ENCODE data around the gene ZNF407.

Gene ZNF407

DNA sequence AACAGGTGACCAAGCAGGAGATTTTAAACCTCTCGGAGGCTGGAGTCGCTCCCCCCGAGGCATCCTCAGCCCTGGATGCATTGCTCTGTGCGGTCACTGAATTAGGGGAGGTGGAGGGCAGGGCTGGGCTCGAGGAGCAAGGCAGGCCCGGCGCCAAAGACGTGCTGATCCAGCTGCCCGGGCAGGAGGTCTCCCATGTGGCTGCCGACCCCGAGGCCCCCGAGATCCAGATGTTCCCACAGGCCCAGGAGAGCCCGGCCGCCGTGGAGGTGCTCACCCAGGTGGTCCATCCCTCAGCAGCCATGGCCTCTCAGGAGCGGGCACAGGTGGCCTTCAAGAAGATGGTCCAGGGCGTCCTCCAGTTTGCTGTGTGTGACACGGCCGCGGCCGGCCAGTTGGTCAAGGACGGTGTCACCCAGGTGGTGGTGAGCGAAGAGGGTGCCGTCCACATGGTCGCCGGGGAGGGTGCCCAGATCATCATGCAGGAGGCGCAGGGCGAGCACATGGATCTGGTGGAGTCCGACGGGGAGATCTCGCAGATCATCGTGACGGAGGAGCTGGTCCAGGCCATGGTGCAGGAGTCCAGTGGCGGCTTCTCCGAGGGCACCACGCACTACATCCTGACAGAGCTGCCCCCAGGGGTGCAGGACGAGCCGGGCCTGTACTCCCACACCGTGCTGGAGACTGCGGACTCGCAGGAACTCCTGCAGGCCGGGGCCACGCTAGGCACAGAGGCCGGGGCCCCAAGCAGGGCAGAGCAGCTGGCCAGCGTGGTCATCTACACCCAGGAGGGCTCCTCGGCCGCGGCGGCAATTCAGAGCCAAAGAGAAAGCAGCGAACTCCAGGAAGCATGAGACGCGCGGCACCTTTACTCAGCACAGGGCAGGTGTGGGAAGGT is 466.2 kb downstream of the ZNF407 start:
- no peak for DNase-seq

DNA sequence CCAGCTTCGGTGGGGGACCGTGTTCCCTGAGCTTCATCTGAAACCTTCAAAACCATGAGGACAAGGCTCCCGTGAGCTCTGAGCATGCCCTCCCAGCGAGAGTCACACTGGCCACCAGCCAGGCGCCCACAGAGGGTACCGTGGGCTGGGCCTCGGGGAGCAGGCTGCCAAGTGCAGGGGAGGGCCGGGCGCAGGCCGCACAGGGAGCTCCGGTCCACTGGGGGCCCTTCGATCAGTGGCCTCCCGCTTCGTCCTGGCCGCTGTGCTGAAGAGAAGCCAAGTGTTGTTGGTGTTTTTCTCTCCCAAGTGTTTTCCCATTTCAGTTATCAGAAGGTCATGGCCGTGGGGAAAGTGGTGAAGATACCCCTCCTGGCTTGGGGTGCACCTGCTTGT is 466.8 kb downstream of the ZNF407 start:
- no peak for DNase-seq

DNA sequence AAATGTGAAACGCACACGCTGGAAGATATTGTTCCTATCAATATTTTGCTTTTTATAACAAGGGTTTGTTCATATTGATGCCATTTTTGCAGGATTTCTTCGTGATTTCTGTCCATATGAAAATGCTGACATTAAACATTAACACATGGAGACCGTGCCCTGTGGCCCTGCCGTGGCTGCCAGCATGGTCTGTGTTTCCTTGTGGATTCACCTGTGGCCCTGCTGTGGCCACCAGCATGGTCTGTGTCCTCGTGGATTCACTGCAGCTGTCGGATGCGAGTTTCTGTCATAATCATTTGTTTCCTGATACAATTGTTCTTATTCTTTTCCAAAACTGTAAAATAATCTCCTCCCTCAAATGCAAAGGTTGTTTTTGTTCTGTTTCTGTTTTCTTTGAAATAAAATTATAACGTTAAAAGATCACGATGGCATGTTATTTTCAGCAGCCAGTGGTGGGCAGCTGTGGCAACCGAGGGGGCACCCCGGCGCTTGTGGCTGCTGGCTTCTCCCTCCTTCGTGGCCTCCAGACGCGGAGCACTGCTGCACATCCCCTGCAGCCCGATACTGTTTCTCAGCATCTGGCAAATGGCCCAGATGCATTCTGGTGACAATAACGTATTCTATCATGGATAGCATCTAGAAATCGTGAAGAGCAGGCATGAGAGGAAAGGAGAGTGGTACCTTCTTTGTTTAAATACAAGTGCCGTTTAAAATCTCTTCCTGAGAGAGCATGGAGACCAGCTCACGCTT is 467.8 kb downstream of the ZNF407 start:
- DNase-seq: no peak

DNA sequence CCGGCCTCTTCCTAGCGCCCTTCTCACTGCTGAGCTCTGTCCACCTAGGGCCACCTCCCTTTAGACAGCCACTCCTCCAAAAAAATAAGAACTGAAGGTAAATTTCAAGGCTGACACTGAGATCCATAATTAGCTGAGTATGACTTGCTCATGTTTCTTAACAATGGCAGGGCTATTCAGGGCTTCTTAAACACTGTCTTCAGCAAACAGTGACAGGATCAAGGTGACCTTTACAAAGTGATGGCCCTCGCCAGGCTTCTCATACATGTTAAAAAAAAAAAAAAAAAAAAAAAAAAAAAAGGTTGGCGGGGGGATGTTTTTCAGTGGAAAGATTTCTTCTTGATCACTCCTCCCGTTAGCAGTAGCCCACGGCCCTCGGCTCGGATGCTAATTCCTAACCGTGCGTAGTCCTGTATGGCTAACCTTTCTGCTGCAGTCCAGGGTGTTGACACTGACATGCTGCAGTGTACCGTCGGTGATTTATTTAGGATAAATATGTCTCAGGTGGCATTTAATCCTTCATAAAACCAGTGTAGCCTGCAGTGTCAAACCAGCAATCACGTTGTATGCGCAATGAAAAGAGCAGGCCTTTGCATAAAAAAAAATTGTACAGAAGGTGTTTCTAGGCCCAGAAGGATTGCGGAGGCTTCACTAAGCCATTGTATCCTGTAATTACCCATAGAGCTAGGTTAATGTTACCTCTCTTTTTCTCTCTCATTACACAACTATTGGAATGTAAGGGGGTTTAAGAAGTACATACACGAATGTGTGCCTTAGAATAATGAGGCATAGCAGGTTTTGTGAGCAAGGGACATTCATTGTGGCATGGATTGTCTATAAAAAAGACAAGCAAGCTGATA is 468.6 kb downstream of the ZNF407 start:
- no peak for DNase-seq

DNA sequence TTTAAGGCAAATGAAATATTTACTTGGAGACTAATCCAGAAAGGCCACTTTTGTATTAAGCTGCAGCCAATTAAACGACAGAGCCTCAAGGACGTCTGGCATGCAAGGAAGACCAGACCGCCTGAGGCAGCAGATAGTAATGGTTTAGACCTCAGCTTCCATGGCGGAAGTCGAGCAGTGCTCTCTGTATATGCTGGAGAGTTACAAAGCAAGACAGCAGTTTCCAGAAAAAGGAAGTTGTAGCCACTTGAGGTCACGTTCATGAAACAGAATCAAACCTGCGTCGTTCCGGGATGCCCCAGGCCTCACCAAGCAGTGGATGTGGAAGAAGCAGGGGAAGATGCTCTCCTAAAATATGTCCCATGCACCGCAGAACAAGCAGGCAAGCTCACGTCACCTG is 469.3 kb downstream of the ZNF407 start:
- no peak for DNase-seq

DNA sequence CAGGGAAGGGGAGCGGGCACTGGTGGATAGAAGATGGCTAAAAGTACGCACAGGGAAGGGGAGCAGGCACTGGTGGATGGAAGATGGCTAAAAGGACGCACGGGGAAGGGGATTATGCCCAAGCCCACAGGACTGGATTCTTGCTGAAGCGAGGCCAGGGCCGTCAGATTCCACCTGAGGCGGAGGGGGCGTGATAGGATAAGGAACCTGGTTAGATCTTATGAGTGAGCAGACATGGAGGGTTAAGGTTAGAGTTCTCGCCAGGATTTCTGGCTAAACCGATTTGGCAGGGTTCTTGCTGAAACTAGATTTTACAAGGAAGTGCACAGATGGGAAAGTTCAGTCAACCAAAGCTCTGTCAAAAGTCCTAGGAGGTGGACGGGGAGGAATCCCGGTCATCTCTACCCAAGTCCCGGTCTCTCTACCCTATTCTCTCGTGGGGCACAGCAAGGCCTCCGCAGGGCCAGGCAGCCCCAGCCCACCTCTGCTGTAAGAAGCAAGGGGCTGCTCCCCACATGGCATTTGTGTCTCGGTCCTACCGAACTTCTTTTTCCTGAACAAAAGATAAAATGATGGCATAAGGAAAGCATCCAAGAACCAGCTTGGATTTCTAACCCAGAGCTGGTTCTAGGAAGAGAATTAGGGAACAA is 470.5 kb downstream of the ZNF407 start:
- no peak for DNase-seq

DNA sequence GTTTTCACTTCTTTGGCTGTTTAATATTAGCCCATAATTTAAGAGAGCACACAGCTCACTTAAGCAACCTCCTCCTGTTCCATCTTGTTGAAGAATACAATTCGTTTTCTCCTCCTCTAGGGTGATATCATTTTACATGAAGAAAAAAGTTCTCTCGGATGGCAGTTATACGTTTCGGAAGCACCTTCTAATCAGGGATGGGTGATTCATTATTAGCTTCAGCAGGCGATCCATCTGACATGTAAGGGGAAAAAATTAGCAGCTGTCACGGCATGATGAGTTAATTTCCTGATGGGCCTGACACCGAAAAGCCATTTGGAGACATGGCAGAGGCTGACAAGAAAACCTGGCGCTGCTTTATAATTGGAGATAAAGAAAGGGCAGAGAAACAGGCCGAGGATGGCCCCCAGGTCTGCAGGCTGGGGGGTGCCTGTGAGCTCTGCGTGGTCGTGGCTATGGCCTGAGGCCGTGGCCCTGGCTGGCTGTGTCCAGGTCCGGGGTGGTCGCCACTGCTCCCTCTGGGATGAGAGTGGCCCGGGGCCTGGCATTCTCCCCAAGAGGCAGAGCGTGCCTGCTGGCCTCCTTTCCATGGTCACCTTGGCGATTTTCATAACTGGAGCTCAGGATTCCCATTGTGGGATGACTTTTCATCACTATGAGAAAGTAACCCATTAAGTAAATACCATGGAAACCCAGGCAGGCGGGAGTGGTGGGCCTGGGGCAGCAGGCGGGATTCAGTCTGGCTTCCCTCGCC is 471.2 kb downstream of the ZNF407 start:
- DNase-seq: no peak

DNA sequence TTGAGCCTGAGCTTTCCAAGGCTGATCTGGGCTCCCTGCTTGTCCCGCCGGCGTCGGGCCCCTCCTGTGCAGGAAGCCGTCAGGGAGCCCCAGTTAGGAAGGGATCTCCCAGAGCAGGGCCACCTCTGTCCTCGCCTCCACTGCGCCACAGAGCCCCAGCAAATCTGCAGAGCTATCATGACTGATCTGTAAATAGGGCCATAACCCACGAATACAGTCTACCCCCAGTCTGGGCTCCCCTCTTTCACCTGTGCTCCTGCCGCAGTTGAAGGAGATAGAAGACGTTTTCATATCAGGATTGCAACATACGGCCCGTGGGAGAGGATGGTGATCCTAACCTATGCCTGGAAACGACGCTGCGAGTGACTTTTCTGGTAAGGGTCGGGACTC is 472.6 kb downstream of the ZNF407 start:
- DNase-seq: no peak

DNA sequence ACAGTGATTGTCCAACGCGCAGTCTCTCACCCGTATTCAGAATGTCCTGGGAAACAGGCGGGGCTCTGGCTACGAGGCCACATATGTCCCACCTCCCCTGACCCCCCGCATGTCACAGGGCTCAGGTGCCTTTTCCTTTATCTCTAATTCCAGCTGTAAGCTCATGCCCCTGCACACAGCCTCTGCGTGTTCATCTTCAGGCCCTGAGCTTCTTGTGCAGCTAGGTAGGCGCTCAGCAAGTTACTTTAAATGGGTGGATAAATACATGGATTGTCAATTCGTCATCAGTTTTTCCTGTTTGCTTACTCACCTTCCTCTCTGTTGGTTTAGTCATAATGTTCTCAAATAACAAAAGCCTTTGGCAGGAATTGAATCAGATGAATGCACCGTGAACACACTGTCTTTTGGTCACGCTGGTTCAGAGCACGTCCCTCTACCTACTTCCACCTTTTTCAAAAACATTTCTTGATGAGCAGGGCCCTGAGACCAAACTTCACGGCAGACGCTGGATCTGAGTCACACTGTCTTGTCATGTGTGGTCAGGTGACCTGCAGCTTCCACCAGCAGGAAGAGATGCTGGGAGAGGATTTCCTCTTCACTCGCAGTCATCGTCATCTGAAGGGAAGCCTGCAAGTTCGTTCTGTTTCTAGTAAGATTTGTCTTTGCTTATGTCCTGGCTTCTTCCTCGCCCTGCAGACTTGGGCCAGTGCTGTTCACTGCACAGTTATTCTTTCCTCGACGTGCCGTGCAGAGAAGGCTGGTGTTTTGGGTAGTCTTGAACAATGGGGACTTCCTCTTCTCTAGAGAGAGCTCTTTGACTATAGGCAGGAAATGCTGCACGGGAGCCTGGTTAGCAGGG is 473.2 kb downstream of the ZNF407 start:
- no peak for DNase-seq

DNA sequence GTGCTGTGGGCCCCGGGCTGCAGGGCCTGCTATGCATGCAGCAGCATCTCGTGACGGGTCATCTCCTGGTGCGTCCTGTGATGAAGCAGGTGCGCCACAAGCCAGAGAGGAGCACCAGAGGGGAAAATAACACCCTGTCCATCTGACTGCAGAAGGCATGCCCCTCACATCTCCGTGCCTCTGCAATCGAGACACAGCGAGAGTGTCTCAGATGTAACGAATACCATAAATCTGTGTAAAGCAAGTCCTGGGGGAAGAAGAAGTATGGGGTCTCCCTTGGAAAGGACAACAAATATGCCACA is 473.8 kb downstream of the ZNF407 start:
- DNase-seq: no peak

DNA sequence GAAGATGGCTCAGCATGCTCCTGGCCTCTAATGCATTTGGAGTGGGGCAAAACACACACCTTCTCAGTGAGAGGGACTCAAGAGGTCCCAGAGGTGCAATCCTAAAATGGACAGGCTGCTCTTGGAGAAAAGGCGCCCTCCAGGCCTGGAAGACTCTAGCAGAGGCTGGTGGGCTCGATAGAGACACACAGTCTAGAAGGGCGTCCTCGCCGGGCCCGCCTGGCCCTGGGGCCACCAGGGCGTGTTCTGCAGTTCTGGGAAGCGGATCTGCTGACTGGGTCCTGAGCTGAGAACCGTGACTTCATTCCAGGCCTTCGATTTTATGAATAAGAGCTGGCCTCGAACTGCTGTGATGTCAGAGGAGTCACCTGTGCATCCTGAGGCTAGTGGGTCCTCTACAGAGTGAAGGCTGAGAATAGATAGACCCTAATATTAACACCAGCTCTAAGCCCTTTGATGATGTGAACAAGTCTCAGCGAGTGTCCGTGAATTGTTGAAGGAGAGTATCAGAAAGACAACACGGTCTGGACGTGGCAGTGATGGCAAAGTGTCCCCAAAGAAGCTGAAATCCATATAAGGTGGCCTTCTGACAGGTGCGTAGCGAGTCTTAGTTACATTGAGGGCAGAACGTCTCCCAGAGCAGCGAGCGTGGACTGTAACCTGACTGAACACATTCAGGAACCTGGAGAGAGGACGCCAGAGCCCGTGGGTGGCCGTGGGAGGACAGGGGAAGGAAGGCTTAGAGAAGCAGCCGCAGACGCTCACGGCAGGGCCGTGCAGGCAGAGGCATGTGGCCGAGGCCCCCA is 474.4 kb downstream of the ZNF407 start:
- no peak for DNase-seq

DNA sequence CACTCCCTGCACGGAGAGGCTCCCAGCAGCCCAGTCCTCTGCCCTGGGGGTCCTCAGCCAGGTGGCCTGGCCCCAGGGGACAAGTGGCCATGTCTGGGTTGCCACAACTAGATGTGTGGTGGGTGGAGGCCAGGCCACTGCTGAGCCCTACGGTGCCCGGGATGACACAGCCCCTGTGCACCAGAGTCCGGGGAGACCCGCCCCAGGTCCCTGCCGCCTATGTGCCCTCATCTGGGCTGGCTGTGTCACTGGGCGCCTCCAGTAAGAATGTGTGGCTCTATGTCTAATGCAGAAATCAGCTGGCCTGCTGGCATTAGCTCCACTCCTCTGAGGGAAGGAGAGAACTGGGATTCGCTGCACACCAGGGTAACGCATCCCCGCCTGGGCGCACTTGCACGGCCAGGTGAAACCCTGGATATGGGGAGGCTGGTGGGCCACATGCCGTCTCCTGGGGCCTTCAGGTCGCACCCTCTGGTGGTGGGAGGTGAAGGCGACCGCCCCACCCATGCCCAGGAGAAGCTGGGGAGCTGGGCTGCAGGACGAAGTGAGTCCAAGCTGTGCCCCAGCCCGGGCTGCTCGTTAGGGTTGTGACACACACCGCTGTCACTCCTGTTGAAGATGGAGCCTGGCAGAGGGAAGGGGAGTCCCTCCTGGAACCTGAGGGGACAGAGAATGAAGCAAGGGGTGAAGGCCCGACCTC is 475.2 kb downstream of the ZNF407 start:
- no peak for DNase-seq

DNA sequence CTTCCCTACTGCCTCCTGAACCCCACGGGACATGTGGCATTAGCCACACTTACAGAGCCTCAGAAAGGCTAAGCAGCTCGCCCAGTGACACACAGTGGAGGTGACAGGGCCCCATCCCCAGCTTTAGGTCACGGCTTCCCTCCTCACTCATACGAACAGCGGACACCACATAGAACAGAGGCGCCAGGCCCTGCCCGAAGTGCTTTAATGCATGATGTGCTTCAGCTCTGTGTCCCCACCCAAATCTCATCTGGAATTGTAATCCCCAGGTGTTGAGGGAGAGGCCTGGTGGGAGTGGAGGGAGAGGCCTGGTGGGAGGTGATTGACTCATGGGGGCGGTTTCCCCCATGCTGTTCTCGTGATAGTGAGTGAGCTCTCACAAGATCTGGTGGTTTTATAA is 476.0 kb downstream of the ZNF407 start:
- no peak for DNase-seq

DNA sequence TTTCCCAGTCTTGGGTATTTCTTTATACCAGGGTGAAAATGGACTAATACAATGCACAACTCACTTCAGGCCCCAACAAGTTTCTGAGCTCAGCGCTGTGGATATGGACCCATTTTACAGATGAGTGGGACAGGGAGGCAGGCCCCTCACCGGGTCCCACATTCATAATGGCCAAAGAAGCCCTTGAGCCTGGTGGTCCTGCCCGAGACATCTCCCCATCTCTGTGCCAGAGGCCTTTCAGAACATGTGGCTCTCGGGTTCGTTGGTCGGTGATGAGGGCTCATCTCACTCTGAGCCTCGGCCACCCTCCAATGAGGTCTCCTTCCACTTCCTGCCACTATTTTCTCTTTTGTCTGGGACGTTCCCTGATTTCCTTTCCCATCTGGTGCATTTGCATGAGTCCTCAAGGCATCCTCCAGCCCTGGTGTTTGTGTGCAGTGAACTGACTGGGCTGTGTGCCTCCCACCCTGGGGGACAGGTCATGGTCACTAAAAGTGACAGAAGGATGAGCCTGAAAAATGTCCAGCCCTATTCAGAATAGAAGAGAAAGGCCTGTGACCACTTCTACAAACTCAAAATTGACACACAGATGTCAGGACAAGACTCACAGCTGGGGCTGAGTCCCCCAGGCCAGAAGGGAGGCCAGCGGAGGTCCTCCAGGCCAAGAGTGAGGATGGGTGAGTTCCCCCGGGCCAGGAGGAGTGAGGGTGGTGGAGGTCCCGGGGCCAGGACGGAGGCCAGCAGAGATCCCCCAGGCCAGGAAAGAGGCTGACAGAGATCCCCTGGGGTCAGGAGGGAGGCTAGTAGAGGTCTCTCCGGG is 476.7 kb downstream of the ZNF407 start:
- DNase-seq: no peak

DNA sequence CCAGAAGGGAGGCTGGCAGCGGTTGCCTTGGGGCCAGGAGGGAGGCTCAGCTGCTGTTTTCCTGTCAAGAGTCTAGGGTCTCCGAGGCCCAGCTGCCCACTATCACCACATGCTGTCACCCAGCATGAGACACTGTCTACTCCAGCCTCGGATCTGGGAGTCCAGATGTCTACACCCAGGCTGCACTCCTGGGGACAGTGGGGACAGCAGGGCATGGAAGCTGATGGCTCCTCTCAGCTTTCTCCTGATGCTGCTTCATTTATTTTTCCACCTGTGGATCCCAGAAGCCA is 477.3 kb downstream of the ZNF407 start:
- DNase-seq: no peak

DNA sequence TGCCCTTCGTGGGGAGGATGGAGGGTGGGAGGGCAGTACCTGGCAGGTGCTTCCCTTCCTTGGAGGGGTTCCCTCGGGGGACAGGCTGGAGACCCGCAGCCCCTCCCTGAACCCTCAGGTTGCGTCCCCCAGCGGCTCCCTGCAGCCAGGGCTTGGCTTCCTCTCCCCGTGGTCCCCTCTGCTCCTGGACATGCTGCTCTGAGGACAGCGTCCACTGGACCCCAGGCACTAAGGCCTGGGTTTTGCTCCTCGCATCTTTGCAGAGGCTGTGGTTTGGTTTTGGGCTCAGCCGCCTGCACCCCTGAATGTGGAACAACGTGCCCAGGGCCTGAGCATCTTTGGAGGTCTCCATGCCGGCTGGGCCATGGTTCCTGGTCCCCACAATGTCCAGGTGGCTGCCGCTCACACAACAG is 477.8 kb downstream of the ZNF407 start:
- DNase-seq: no peak

DNA sequence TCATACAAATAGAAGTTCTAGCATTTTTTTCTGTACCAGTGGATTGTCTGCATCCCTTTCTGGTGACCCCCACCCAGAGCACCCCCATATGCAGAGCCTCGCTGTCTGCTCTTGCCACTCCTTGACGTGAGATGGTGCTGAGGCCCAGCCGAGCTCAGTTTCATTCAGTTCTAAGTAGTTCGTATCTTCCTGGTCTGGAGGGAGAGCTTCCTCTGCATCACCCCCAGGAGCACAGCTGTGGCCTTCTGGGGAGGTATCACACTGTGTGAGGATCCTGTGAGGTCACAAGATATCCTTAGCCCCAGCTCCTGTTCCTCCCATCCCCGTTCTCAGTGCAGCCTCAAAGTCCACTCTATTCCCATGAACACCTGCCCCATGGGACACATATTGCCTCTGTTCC is 478.6 kb downstream of the ZNF407 start:
- no peak for DNase-seq

DNA sequence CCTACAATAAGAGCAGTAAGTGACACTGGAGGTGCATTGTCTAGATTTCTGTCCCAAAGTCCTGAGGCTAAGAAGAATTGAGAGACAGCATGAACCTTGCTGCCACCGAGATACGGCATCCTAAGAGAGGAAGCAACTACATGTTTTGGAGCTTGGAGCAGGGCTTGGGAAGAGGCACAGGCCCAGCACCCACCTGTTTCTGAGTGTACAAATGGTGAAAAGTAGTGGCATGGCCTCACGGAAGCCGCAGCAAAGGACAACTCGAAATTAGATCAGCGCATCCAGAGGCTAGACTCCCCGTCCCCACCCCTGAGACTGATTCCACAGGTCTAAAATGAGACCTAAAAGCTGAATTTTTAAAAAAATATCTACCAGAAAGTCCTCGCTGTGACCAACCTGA is 483.8 kb downstream of the ZNF407 start:
- no peak for DNase-seq

DNA sequence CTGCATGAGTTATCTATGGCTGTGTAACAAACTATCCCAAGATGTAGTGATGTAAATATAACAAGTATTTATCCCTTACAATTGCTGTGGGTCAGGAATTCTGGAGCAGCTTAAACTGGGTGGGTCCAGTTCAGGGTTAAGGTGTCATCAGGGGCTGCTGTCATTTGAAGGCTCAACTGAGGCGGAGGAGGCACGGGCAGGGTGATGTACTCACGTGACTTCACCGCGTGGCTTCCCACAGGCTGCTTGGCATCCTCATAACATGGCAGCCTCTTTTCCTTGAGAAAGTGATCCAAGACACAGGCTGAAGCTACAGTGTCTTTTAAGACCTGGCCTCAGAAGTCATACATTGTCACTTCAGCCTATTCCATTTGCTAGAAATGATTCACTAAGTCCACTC is 485.5 kb downstream of the ZNF407 start:
- no peak for DNase-seq

Data from NCI-H1694 treated with DMSO at 0.1 percent for 48 hours (cell line).